Myocyte (in vitro differentiated cells): ENCODE measurements around the gene NR2C2AP. TPM values are rescaled to one million over a fixed set of nuclear protein-coding genes. Genes with fewer than 3 reads are reported as not detected.

ENCODE experiments used
- DNase-seq: peaks from one replicate; pipeline ENCODE4 v3.0.0-alpha.2; 2012; ENCODE audit warnings: low read depth
- total RNA-seq: library from RNA; depleted of rRNA; stranded (reverse); fragments of >200 nt; gene quantifications from 2 replicates; pipeline ENCODE4 v1.2.3, GENCODE V29; 2014

NR2C2AP gene
- total RNA-seq, 1 donor from 2014 or later = 9.7 TPM

DNA sequence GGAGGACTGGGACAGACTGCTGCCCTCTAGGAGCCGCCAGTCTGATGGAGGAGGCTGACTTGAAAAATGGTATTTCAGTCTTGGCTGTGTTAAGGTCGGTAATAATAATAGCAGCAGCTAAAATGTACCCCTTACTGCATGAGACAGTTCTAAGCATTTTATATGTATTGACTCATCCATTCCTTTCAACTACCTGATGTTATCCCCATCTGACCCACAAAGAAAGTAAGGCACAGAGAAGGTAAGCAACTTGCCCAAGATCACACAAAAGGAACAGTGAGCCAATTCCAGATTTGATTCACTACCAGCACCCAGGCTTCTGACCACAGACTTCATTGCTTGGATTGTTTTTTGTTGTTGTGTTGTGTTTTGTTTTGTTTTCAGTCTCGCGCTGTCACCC lies 12.6 kb upstream of the NR2C2AP start:
- no peak for DNase-seq

DNA sequence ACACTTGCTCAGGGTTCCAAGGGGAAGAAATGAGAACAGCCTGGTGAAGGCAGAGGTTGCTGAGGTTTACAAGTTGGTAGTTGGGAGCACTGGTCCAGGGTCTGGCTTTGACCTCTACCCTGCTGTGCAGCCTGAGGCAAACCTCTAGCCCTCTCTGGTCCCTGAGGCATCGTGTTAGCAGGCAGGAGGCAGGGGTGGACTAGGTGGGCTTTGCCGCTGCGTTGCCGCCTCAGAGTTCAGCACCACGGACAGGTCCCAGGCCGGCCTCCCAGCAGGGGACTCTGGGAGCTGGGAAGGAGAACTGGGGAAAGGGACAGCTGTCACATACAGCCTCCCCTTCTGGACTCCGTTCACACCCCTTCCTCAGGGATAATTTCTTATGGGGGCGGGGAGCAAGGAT lies 11.7 kb upstream of the NR2C2AP start:
- DNase-seq = peak; percentile 74

DNA sequence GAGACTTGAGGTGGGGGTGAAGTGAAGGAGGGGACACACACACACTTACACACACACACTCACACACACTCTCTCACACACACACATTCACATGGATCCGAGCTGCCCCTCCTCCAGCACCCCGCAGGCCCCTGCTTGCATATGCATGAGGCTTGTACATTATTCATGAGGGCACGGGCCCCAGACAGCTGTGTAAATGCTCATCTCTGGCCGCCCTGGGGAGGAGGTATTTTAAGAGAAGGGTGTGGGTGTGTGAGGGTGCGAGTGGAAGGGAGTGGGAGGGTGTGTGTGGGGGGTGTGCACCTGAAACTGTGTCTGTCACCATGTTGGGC lies 10.9 kb upstream of the NR2C2AP start:
- DNase-seq = no peak

DNA sequence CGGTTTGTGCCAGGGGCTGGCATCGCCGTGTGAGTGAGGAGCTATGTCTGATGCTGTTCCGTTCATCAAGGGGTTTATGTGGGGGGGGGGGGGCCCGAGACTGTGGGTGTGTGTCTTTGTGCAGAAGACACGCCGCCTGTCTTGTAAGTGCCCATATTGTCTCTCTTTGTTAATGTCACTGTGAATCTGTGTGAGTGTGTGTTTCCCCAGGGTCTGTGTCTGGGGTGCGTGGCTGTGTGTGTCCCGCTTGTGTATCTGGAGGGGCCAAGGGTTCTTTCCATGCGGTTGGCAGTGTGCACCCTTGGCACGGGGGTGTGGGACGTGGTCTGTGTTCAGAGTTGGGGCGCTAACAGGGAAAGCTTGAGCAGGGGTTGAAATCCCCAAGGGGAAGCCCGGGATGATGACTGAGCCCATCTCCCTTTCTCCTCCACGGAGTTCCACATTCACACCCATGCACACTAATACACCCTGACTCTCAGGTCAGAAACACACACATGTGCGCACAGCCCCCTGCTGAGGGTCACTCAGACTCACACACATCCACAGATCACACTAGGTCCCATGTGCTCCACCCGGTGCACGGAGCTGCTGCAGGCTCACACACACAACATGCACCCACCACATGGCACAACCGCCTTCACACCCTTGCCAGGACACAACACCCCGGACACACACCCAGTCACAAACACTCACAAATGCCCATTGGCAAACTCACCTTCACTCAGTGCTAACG lies 10.4 kb upstream of the NR2C2AP start:
- no peak for DNase-seq

DNA sequence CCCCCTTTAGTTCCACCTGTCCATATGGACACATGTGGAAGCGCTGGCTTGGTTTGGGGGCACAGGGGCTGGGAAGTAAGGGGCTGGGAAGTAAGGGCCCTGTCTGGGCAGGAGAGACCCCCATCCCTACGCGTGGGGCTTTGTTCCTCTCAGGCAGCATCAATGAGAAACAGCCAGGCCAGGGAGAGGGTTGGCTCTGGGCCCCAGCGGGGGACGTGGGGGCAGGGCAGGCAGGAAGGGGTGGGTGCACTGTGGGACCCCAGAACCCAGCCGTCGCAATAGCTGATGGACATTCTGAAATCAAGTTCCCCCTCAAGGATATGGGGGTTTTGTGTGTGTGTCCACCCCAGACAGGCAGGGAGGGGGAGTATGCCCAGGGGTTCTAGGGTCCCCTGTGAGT lies 9.7 kb upstream of the NR2C2AP start:
- no peak for DNase-seq

DNA sequence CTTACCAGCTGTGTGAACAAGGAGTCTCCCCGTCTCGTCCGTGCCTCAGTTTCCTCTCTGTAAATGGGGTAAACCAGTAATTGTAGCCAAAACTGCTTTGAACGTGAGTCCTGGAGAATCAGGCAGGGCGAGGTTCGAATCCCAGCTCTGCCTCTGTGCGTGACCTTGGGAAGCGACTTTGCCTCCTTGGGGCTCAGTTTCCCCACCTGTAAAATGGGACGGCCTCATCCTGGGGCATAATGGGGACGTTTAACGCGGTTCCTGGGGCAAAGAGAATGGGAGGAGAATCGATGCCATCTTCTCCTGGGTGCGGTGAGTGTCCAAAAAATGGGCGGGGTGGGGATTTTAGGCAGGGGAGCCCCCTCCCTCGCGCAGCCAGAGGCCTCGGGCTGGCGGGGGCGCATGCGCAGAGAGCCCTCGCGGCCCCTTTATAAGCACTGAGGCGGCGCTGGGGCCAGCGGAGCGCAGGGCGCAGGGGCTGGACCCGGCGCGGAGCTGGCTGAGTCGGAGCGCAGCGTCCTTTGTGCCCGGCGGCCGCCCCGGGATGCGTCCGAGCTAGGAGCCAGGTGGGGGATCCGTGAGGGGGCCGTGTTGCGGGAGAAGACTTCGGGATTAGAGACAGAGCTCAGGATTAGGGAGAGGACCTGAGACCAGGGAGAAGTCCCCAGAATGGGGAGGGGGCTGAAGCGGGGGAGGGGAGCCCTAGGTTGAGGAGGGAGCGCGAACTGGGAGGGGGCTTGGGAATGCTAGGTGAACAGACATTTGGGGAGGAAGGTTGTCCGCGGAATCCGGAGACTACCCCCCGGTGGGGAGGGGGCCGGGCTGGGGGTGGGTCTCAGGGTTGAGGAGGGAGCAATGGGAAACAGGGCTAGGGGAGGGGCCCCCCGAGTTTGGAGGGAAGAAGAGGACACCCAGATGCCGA lies 8.5 kb upstream of the NR2C2AP start, which contains the start of gene NCAN:
Gene NCAN (plus strand): TSS at position 460 of the 922 bp plus-strand sequence. CDS start 4,996 bp downstream, outside the sequence.
- DNase-seq = no peak

DNA sequence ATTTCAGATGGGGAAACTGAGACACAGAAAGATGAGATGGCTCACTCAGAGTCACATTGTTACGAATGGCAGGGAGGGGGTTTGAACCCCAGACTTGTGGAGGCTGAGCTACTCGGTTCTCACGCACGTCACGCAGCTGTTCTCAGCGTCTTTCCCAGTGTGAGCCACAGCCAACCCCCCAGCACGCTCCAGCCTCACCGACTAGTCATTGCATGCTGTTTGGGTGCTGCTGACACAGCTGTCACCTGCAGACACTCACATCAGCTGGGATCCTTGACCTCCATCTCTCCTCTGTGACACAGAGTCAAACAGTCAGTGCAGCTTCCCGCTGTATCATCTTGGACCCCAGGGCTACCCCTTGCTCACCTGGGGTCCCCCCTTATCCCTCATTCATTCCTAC lies 6.2 kb upstream of the NR2C2AP start:
- DNase-seq = peak; percentile 40

DNA sequence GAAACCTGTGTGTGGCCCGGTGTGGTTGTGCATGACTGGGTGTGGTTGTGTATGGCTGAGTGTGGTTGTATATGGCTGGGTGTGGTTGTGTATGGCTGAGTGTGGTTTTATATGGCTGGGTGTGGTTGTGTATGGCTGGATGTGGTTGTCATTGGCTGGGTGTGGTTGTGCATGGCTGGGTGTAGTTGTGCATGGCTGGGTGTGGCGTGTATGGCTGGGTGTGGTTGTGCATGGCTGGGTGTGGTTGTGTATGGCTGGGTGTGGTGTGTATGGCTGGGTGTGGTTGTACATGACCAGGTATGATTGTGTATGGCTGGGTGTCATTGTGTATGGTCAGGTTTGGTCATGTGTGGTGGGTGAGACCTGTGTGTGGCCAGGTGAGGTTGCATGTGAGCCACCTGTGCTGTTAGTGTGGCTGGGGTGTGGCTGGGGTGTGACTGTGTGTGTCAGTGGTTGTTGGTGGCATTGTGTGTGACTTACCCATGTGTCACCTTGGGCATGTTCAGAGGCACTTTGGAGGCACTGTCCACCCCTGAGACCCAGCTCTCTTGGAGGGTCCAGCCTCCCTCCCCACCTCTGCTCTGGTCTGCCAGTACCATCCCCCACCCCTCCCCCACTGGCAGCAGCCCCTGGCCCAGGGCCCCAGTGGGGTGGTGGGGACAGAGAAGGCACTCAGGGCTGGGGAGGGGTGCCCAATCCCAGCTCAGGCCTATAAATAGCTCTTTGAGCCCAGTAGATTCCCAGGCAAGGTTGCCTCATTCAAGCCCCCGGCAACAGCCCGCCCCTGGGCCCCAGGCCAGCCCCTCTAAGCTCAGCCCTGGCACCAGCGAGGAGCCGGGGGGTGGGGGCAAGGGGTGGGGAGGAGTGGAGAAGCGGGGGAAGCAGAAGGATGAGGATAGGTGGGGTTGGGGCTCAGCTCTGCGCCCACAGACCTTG lies 4.7 kb upstream of the NR2C2AP start:
- DNase-seq = no peak

DNA sequence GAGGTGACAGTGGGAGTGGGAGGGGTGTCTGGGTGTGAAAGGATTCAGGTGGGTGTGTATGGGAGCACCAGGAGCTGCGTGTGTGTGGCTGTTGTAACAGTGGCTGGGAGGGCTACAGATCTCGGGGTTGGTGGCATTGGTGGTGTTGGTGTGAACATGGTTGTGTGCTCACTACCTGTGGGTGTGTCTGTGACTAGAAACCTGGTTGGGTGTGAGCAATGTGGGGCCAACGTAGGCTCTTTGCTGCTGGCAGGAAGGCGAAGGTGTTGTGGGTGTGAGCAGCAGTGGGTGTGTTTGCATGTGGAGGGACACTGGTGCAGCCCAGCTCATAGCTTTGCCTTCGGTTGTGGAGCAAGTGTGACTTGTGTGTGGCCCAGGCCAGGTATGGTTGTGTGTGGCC lies 3.7 kb upstream of the NR2C2AP start:
- no peak for DNase-seq

DNA sequence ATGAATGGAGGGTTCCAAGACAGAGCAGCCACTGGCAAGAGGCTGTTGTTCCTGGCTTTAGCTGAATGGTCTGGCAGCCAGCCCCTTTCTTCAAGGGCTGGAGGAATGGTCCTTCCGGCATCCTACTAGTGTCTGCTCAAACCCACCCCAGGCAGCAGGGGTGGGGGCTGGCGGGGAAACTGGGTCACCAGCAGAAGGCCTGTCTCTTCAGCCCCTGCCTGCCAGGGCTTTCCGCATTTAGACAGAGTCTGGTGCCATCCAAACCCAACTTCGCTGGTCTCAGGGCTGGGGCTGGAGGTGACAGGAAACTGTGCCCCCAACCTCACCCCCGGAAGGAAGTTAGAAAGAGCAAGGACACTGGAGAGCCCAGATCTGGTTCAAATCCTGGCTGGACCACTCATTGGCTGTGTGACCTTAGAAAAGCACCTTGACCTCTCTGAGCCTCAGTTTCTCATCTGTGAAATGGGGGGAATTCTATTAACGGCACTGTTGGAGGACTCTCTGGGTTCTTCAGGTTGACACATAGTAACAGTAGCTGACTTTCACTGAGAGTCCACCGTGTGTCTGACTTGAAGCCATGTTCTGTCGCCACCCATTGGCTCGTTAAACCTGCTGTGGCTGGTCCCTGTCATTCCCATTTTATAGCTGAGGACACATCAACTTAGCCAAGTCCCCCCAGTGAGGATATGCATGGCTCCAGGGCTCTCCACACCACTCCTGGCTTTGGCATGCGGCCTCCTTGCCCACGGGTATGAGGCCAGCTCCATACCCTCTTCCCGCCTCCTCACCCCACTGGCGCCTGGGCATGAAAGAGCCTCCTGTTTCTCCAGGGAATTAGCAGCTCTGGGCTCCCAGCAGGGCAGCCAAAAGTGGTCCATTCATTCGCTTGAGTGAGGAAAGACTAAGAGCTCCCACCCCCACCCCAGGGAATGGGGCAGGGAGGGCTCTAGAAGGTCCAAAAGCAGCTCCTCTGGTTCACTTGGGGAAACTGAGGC lies 2.5 kb upstream of the NR2C2AP start:
- DNase-seq = no peak

DNA sequence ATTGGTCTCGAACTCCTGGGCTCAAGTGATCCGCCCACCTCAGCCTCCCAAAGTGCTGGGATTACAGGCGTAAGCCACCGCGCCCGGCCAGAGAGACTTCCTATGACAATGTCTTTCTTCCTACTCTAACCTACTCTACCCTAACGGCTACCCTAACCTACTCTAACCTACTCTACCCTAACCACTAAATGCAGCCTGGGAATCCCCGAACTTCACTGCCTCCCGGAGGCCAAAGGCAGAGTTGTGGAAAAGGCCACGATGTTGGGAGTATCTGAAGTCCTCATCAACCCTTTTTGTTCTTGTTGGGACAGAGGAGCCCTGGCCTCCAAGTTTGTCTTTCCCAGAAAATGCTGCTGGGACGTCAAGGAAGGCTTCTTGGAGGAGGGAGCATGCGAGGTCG lies 967 bp upstream of the NR2C2AP start:
- no peak for DNase-seq

DNA sequence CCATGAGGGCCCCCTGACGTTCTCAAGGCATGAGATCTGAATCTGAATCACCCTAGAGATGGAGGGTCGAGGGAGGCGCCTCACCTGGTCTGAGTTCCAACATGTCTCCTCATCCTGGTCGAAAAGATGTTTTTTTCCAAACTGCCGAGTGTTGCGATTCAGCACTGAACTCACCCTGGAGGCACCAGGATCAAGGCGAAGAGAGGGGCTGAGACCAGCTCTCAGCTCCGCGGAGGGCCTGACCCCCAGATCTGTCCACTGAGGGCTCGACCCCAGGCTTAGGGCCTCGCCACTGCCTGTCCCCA lies 555 bp downstream of the NR2C2AP start:
- DNase-seq = no peak

DNA sequence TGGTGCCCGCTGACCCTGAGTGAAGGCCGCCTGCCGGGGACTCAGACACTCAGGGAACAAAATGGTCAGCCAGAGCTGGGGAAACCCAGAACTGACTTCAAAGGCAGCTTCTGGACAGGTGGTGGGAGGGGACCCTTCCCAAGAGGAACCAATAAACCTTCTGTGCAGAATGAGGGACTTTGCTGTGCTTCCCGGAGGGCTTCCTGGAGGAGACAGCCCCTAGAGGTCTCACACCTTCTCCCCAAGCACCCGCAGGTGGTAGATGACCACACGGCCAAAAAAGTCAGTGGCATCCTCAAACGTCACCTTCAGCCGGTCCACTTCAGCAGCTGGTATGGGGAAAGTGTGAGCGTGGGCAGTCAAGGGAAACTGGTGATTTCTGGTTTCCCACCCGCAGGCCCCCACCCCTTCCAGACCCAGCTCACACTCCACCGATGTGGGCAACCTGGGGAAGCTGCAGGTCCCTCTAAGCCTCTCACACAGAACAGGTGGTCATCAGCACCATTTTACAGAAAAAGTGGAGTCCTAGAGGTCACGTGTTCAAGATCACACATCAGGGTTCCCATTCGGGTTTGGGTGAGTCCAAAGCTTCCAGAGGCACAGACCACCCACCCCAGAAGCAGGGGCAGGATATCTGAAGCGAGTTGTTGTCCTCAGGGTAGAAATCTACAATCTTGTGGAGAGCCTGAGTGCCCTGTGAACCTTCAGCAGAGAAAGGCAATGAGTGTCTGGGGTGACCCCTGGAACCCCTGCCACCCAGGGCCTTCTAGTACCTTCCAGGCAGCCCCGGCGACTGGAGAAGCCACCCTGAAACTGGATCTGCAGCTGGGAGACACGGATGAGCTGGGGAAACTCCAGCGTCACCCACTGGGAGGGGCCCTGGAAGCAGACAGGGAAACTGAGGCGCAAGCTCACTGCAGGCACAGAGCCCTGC lies 1.2 kb downstream of the NR2C2AP start:
- DNase-seq = no peak

DNA sequence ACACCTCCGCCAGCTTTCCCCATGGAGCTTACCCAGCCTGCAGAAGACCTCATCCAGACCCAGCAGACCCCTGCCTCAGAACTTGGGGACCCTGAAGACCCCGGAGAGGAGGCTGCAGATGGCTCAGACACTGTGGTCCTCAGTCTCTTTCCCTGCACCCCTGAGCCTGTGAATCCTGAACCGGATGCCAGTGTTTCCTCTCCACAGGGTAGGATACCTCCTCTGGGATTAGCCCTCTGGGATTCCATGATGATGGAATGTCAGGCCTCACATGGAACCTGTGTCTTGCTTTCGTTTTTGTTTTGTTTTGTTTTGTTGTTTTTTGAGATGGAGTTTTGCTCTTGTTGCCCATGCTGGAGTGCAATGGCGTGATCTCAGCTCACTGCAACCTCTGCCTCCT lies 9.3 kb downstream of the NR2C2AP start:
- no peak for DNase-seq

DNA sequence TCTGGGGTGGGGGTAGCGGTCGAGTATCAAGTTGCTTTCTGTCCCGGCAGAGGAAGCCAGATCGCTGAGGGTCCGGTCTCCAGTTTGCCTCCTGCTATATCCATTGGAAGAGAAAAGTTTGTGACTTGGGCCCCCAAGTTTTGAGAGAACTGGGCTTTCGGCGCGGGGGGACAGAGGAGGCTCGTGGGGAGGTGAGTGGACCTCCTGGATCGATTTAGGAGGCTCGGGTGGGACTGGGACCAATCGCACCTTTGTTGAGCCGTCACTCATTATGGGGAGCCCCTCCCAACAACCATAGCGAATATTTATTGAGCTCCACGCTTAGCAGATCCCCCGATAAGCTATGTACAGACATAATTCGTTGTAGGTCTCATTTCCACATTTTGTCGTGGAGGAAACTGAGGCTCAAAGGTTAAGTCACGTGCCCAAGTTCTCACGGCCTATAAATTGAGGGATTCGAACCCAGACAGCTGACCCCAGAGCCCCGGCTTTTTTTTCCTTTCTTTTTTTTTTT lies 10.2 kb downstream of the NR2C2AP start:
- DNase-seq = no peak

DNA sequence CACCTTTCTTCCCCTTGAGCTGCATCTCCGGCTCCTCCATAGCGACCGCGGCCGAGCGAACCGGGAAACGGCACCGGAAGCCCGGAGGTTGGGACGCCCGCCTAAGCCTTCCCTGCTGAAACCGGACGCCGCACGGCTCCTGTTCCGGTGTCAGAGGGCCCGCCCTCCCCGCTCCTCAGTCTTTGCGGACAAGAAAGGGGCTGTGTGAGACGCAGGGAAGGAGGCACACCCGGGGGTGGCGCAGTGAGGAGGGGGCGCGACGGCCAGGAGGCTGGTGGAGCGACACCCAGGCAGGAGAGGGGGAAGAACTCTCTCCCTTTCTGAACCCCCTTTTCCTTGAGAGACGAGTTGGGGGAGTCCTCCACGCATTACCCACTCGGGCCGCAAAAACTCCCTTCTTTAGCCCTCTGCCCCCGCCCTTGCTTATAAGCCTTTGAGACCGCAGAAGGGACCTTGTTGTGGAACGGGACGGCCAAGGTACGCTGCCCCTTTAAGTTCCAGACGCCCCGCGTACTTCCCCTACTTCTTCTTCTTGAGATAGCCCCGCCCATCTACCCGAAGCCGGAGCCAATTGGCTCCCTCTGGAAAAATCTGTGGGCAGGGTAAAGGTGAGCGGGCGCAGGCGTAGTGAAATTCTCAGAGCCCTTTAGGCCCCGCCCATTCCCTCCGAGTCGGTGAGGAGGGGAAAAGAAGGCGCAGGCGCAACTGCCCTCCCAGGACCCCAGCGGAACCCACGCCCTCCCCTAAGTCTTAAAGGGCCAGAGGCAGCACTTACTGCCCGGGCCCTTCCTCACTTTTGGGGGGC lies 10.9 kb downstream of the NR2C2AP start, which contains the start of the genes BORCS8 and RFXANK:
Gene BORCS8 (minus strand): TSS at position 75 of the 805 bp plus-strand sequence. CDS start 35 bp downstream, at position 40.
Gene RFXANK (plus strand): TSS at position 181 of the 805 bp plus-strand sequence. CDS start 1,689 bp downstream, outside the sequence.
- DNase-seq = peak; percentile 100

DNA sequence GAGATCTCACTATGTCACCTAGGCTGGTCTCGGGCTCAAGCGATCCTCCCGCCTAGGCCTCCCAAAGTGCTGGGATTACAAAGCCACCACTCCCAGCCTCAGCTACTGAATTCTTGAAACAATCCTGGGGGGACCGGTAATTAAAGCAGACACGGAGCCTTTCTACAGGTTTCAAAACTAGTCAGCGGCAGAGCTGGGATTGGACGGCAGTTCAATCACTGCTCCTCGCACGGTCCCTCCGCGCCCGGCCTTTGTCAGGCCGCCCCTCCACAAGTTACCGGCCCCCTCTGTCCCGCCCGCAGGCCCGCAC lies 11.5 kb downstream of the NR2C2AP start:
- no peak for DNase-seq

DNA sequence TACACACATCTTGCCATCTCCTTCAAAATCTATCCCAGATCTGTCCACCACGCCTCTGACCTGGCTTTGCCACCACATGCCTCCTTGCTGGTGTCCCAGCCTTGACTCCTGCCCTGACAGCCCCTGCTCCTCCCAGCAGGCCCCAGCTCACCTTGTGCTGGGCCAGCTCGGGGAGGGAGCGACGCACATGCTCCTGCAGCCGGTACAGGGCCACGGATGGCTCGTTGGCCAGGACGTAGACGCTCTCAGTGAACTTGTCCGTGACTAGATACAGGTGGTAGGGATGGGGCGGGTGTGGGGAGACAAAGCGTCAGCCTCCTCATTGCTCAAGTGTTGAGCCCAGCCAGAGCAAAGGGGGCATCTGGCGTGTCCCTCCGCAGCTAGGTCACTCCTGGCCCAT lies 16.5 kb downstream of the NR2C2AP start:
- no peak for DNase-seq
